Measurements from ENCODE around the gene MSL1. TPM values are rescaled to one million over a fixed set of nuclear protein-coding genes. Genes with fewer than 3 reads are reported as not detected.

Gene MSL1
- polyA plus RNA-seq, 4 donors: 53.1 to 120 (median 69.3) TPM

- peaks cover 6 to 50% (median 8%) of the 10 kb centered on the region in 3 donors for H3K4me1 ChIP-seq (ENCODE audit: control insufficient read depth in 3 of 3, insufficient read depth in 2 of 3, low read depth in 1 of 3, low read length in 2 of 3)
- FAIRE-seq: no peak
These were observed 56.3 kb downstream of the MSL1 start for GRCh38 chr17:40178021-40178601.

GRCh38 chr17:40178660-40179059 lies 56.9 kb downstream of the MSL1 start:
- no peak for DNase-seq
- FAIRE-seq: no peak
- Histone ChIP-seq H3K36me3 (ENCODE audit: control insufficient read depth in 3 of 3, insufficient read depth in 2 of 3, low read depth in 1 of 3, low read length in 3 of 3) (peaks cover 0 to 40% (median 3%) of the 10 kb centered on the region in 3 donors), H3K4me1 (ENCODE audit: control insufficient read depth in 3 of 3, insufficient read depth in 2 of 3, low read depth in 1 of 3, low read length in 2 of 3) (peaks cover 6 to 50% (median 8%) of the 10 kb centered on the region in 3 donors), H3K4me3 (ENCODE audit: low read depth in 1 of 3, low read length in 3 of 3) (peak overlapping the region; percentile 60 to 95 (median 73)), H3K27me3 (ENCODE audit: control insufficient read depth in 3 of 3, insufficient read depth in 3 of 3, low read length in 3 of 3) (no peaks in the 10 kb centered on the region), H3K27ac (ENCODE audit: low read depth in 1 of 3, low read length in 2 of 3) (peak overlapping the region; percentile 39 to 93 (median 93)), H3K9me3 (ENCODE audit: control insufficient read depth in 2 of 2, insufficient read depth in 1 of 2, low read depth in 1 of 2, low read length in 1 of 2) (no peaks in the 10 kb centered on the region)
- 37 to 72% (median 55%) methylated on average over 7 of the region's 7 CpGs for WGBS, 3 donors

More at GRCh38 chr17:40178021-40178601, 56.3 kb downstream of the MSL1 start:
- H3K9me3 ChIP-seq (ENCODE audit: control insufficient read depth in 2 of 2, insufficient read depth in 1 of 2, low read depth in 1 of 2, low read length in 1 of 2): no peaks in the 10 kb centered on the region
- peaks cover 0 to 41% (median 3%) of the 10 kb centered on the region in 3 donors for H3K36me3 ChIP-seq (ENCODE audit: control insufficient read depth in 3 of 3, insufficient read depth in 2 of 3, low read depth in 1 of 3, low read length in 3 of 3)
- peak in 1 of 2 donors; percentile 51 for DNase-seq
- WGBS, 3 donors: 16 to 36% (median 25%) methylated on average over 15 to 46 of the region's 46 CpGs
- no peaks in the 10 kb centered on the region for H3K27me3 ChIP-seq (ENCODE audit: control insufficient read depth in 3 of 3, insufficient read depth in 3 of 3, low read length in 3 of 3)
- H3K27ac ChIP-seq (ENCODE audit: low read depth in 1 of 3, low read length in 2 of 3): peak overlapping the region; percentile 39 to 93 (median 93)
- peak overlapping the region; percentile 60 to 95 (median 73) for H3K4me3 ChIP-seq (ENCODE audit: low read depth in 1 of 3, low read length in 3 of 3)

GRCh38 chr17:40179923-40180659 lies 58.3 kb downstream of the MSL1 start:
- H3K9me3 ChIP-seq (ENCODE audit: control insufficient read depth in 2 of 2, insufficient read depth in 1 of 2, low read depth in 1 of 2, low read length in 1 of 2): no peaks in the 10 kb centered on the region
- 30 to 59% (median 45%) methylated on average over 6 of the region's 6 CpGs for WGBS, 3 donors
- H3K27ac ChIP-seq (ENCODE audit: low read depth in 1 of 3, low read length in 2 of 3): peak overlapping the region; percentile 84 to 93 (median 91)
- H3K4me1 ChIP-seq (ENCODE audit: control insufficient read depth in 3 of 3, insufficient read depth in 2 of 3, low read depth in 1 of 3, low read length in 2 of 3): peaks cover 6 to 53% (median 11%) of the 10 kb centered on the region in 3 donors
- DNase-seq (peak; percentile 41 to 64), FAIRE-seq (no peak)
- peak overlapping the region in 1 of 3 donors; percentile 95 for H3K4me3 ChIP-seq (ENCODE audit: low read depth in 1 of 3, low read length in 3 of 3)
- peaks cover 0 to 34% (median 0%) of the 10 kb centered on the region in 3 donors for H3K36me3 ChIP-seq (ENCODE audit: control insufficient read depth in 3 of 3, insufficient read depth in 2 of 3, low read depth in 1 of 3, low read length in 3 of 3)
- no peaks in the 10 kb centered on the region for H3K27me3 ChIP-seq (ENCODE audit: control insufficient read depth in 3 of 3, insufficient read depth in 3 of 3, low read length in 3 of 3)

- peak; percentile 88 to 97 for DNase-seq
- no peaks in the 10 kb centered on the region for H3K27me3 ChIP-seq (ENCODE audit: control insufficient read depth in 3 of 3, insufficient read depth in 3 of 3, low read length in 3 of 3)
- peak overlapping the region in 1 of 3 donors; percentile 4 for H3K4me3 ChIP-seq (ENCODE audit: low read depth in 1 of 3, low read length in 3 of 3)
- no peak for FAIRE-seq
- 10 to 50% (median 25%) methylated on average over 5 of the region's 5 CpGs for WGBS, 3 donors
- no peaks in the 10 kb centered on the region for H3K9me3 ChIP-seq (ENCODE audit: control insufficient read depth in 2 of 2, insufficient read depth in 1 of 2, low read depth in 1 of 2, low read length in 1 of 2)
- H3K36me3 ChIP-seq (ENCODE audit: control insufficient read depth in 3 of 3, insufficient read depth in 2 of 3, low read depth in 1 of 3, low read length in 3 of 3): peaks cover 0 to 34% (median 0%) of the 10 kb centered on the region in 3 donors
- peak overlapping the region; percentile 84 to 93 (median 91) for H3K27ac ChIP-seq (ENCODE audit: low read depth in 1 of 3, low read length in 2 of 3)
- H3K4me1 ChIP-seq (ENCODE audit: control insufficient read depth in 3 of 3, insufficient read depth in 2 of 3, low read depth in 1 of 3, low read length in 2 of 3): peaks cover 6 to 52% (median 11%) of the 10 kb centered on the region in 3 donors
These were observed 58.9 kb downstream of the MSL1 start for GRCh38 chr17:40180694-40181093.

GRCh38 chr17:40181205-40181604 lies 59.4 kb downstream of the MSL1 start:
- Histone ChIP-seq H3K9me3 (ENCODE audit: control insufficient read depth in 2 of 2, insufficient read depth in 1 of 2, low read depth in 1 of 2, low read length in 1 of 2) (no peaks in the 10 kb centered on the region), H3K4me1 (ENCODE audit: control insufficient read depth in 3 of 3, insufficient read depth in 2 of 3, low read depth in 1 of 3, low read length in 2 of 3) (peaks cover 6 to 47% (median 8%) of the 10 kb centered on the region in 3 donors), H3K27me3 (ENCODE audit: control insufficient read depth in 3 of 3, insufficient read depth in 3 of 3, low read length in 3 of 3) (no peaks in the 10 kb centered on the region), H3K4me3 (ENCODE audit: low read depth in 1 of 3, low read length in 3 of 3) (peak overlapping the region in 1 of 3 donors; percentile 21), H3K36me3 (ENCODE audit: control insufficient read depth in 3 of 3, insufficient read depth in 2 of 3, low read depth in 1 of 3, low read length in 3 of 3) (peaks cover 0 to 34% (median 0%) of the 10 kb centered on the region in 3 donors), H3K27ac (ENCODE audit: low read depth in 1 of 3, low read length in 2 of 3) (peak overlapping the region; percentile 66 to 91 (median 84))
- DNase-seq (peak in 1 of 2 donors; percentile 43), FAIRE-seq (no peak)
- 19 to 64% (median 39%) methylated on average over 8 of the region's 8 CpGs for WGBS, 3 donors

- 65 to 81% (median 66%) methylated on average over 6 of the region's 6 CpGs for WGBS, 3 donors
These were observed 60.8 kb downstream of the MSL1 start for GRCh38 chr17:40182606-40183005.

More at GRCh38 chr17:40182606-40183005, 60.8 kb downstream of the MSL1 start:
- no peak for FAIRE-seq
- Histone ChIP-seq H3K4me3 (ENCODE audit: low read depth in 1 of 3, low read length in 3 of 3) (no peak overlapping the region), H3K9me3 (ENCODE audit: control insufficient read depth in 2 of 2, insufficient read depth in 1 of 2, low read depth in 1 of 2, low read length in 1 of 2) (no peaks in the 10 kb centered on the region), H3K4me1 (ENCODE audit: control insufficient read depth in 3 of 3, insufficient read depth in 2 of 3, low read depth in 1 of 3, low read length in 2 of 3) (peaks cover 0 to 38% (median 3%) of the 10 kb centered on the region in 3 donors), H3K27me3 (ENCODE audit: control insufficient read depth in 3 of 3, insufficient read depth in 3 of 3, low read length in 3 of 3) (no peaks in the 10 kb centered on the region), H3K27ac (ENCODE audit: low read depth in 1 of 3, low read length in 2 of 3) (no peak overlapping the region), H3K36me3 (ENCODE audit: control insufficient read depth in 3 of 3, insufficient read depth in 2 of 3, low read depth in 1 of 3, low read length in 3 of 3) (peaks cover 0 to 31% (median 0%) of the 10 kb centered on the region in 3 donors)
- no peak for DNase-seq

Other genes starting within 250 kb of the MSL1 start
- 100 to 1,000 TPM in 3 of 4 donors, 10 to 100 TPM in 1; 31.9 to 255 (median 165) TPM for gene GSDMB, start 203.3 kb upstream of the MSL1 start, polyA plus RNA-seq
- 10 to 100 TPM; 60.7 to 75.3 (median 72.0) TPM for gene ORMDL3, start 194.4 kb upstream of the MSL1 start, polyA plus RNA-seq
- gene LRRC3C, start 194.2 kb upstream of the MSL1 start, polyA plus RNA-seq: under 1 TPM in 1 of 4 donors, not detected in 3; 0.10 TPM
- gene GSDMA, start 159.0 kb upstream of the MSL1 start, polyA plus RNA-seq: under 1 TPM in 3 of 4 donors, not detected in 1; 0.04 to 0.63 (median 0.54) TPM
- 10 to 100 TPM; 43.6 to 93.6 (median 62.3) TPM for gene PSMD3, start 141.2 kb upstream of the MSL1 start, polyA plus RNA-seq
- gene CSF3, start 106.5 kb upstream of the MSL1 start, polyA plus RNA-seq: 1 to 10 TPM in 2 of 4 donors, not detected in 2; 2.0 to 2.8 TPM
- gene MED24, start 67.6 kb upstream of the MSL1 start, polyA plus RNA-seq: 10 to 100 TPM; 43.0 to 72.0 (median 57.1) TPM
- 10 to 100 TPM; 22.4 to 67.5 (median 43.4) TPM for gene THRA, start 59.0 kb upstream of the MSL1 start, polyA plus RNA-seq
- 10 to 100 TPM in 2 of 4 donors, 1 to 10 TPM in 2; 2.7 to 25.1 (median 12.1) TPM for gene NR1D1, start 21.4 kb upstream of the MSL1 start, polyA plus RNA-seq
- gene CASC3, start 18.6 kb downstream of the MSL1 start, polyA plus RNA-seq: 10 to 100 TPM; 24.2 to 55.1 (median 32.8) TPM
- gene RAPGEFL1, start 55.5 kb downstream of the MSL1 start, polyA plus RNA-seq: 100 to 1,000 TPM in 1 of 4 donors, 10 to 100 TPM in 3; 24.5 to 121 (median 57.9) TPM
- 10 to 100 TPM; 12.5 to 22.9 (median 14.0) TPM for gene WIPF2, start 97.3 kb downstream of the MSL1 start, polyA plus RNA-seq
- gene CDC6, start 165.9 kb downstream of the MSL1 start, polyA plus RNA-seq: 10 to 100 TPM in 2 of 4 donors, 1 to 10 TPM in 2; 2.5 to 11.5 (median 7.3) TPM
- 10 to 100 TPM; 28.8 to 47.7 (median 39.9) TPM for gene RARA, start 187.2 kb downstream of the MSL1 start, polyA plus RNA-seq
- 1 to 10 TPM in 1 of 4 donors, under 1 TPM in 1, not detected in 2; 0.32 to 1.1 TPM for gene GJD3, start 242.8 kb downstream of the MSL1 start, polyA plus RNA-seq